HepG2 (cell line): ENCODE results near the gene CACNG8. TPM values are rescaled to one million over a fixed set of nuclear protein-coding genes. Genes with fewer than 3 reads are reported as not detected.
A peak's percentile ranks its signal among the peaks of the same experiment; 100 is the strongest.

Experiments used
- ATAC-seq: fragments of 200-7000 bp; cut with Tn5 transposase; 3 replicates; pipeline ENCODE4 v1.9.1; 2020; ENCODE audit warnings: mild to moderate bottlenecking, moderate library complexity
- Bru-seq: library from RNA; stranded (reverse); fragments of 400-500 nt; gene quantifications from one replicate; lab custom pipeline; 2021; lab: Mats Ljungman, UMichigan
- BruChase-seq, 2 experiments: library from RNA; stranded (reverse); fragments of 400-500 nt; gene quantifications; one replicate each; lab custom pipeline; 2021; lab: Mats Ljungman, UMichigan
- BruUV-seq: library from RNA; stranded (reverse); fragments of 400-500 nt; replicated peaks from 2 replicates; lab custom pipeline; 2021; lab: Mats Ljungman, UMichigan
- CTCF ChIA-PET: fragments of 300-600 bp; formaldehyde crosslinking; extraction: SDS; loops from one replicate; lab custom pipeline; 2021; ENCODE audit warnings: low total read pairs, inconsistent platforms, low intra/inter-chr PET ratio; lab: Yijun Ruan, JAX
- POLR2A ChIA-PET: fragments of 350-600 bp; sonication (Branson Sonifier 250); formaldehyde crosslinking; loops from one replicate; lab custom pipeline; 2020; ENCODE audit warnings: antibody characterized with exemption, inconsistent platforms; lab: Yijun Ruan, JAX
- DNase-seq: peaks from one replicate; pipeline ENCODE4 v3.0.0-alpha.2; 2015; ENCODE audit warnings: low spot score
- FAIRE-seq: peaks from 3 replicates; lab custom pipeline; 2011; peaks lifted over from hg19 to GRCh38; lab: Jason Lieb, UNC
- H2AFZ ChIP-seq: one replicate; pipeline ENCODE4 v1.6.1; 2011; ENCODE audit warnings: low read length, inconsistent platforms
- H3K27ac ChIP-seq: fragments of 300-600 bp; 3 replicates; pipeline ENCODE4 v1.8.0; 2011; ENCODE audit warnings: mixed run types, mild to moderate bottlenecking, mixed read lengths, low read length, inconsistent platforms; ENCODE audit not compliant: insufficient read depth; ENCODE audit errors: extremely low read length
- H3K27me3 ChIP-seq, 2 experiments: fragments of 200-600 bp in 1 of 2; 2 replicates in 1 of 2; 3 replicates in 1 of 2; pipeline versions ENCODE4 v1.6.0 to v1.8.0; 2011; ENCODE audit warnings: low read length in 2 of 2, mild to moderate bottlenecking in 2 of 2, moderate library complexity in 2 of 2, inconsistent platforms in 1 of 2; ENCODE audit not compliant: insufficient read depth in 2 of 2, control insufficient read depth in 1 of 2
- H3K36me3 ChIP-seq, 2 experiments: fragments of 200-600 bp in 1 of 2; replicated peaks in 1 of 2; 2 replicates in 1 of 2; 3 replicates in 1 of 2; pipeline versions ENCODE4 v1.5.1 to v1.8.0; 2011; ENCODE audit warnings: low read length in 2 of 2, inconsistent platforms in 1 of 2; ENCODE audit not compliant: insufficient read depth in 2 of 2, control insufficient read depth in 1 of 2
- H3K4me1 ChIP-seq: 2 replicates; pipeline ENCODE4 v1.5.1; 2012; ENCODE audit warnings: low read length, inconsistent platforms; ENCODE audit not compliant: insufficient read depth
- H3K4me2 ChIP-seq: 2 replicates; pipeline ENCODE4 v1.6.0; 2011; ENCODE audit warnings: low read depth, low read length, inconsistent platforms
- H3K4me3 ChIP-seq, 3 experiments: fragments of 200-600 bp in 1 of 3; sonication (generic), shearing (Covaris generic) in 1 of 3; replicated peaks in 1 of 3; 2 replicates each; pipeline ENCODE4 v1.5.1; 2011 to 2016; ENCODE audit warnings: low read length in 3 of 3, inconsistent platforms in 2 of 3, low read depth in 2 of 3, mild to moderate bottlenecking in 2 of 3, control low read depth in 1 of 3, mixed read lengths in 1 of 3; ENCODE audit not compliant: insufficient read depth in 1 of 3
- H3K79me2 ChIP-seq: one replicate; pipeline ENCODE4 v1.6.1; 2011; ENCODE audit warnings: low read length, inconsistent platforms; ENCODE audit not compliant: insufficient read depth
- H3K9ac ChIP-seq: 2 replicates; pipeline ENCODE4 v1.6.0; 2011; ENCODE audit warnings: mild to moderate bottlenecking, low read depth, low read length, inconsistent platforms; ENCODE audit not compliant: insufficient read depth
- H3K9me3 ChIP-seq: 2 replicates; pipeline ENCODE4 v1.5.1; 2012; ENCODE audit warnings: mild to moderate bottlenecking, low read length
- H4K20me1 ChIP-seq: 2 replicates; pipeline ENCODE4 v1.6.0; 2011; ENCODE audit warnings: inconsistent platforms, mild to moderate bottlenecking, low read length, moderate library complexity; ENCODE audit not compliant: insufficient read depth
- BCL6 ChIP-seq: IDR thresholded peaks from 2 replicates; pipeline ENCODE4 v1.6.1; 2016; ENCODE audit warnings: missing genetic modification reagents, missing compliant biosample characterization
- KMT2B ChIP-seq: IDR thresholded peaks from 2 replicates; pipeline ENCODE4 v1.6.1; 2016; ENCODE audit warnings: missing genetic modification reagents, missing compliant biosample characterization
- PHF5A ChIP-seq: IDR thresholded peaks from one replicate; pipeline ENCODE4 v1.6.1; 2018; ENCODE audit warnings: low read depth, missing genetic modification reagents; ENCODE audit not compliant: unreplicated experiment
- PRMT3 ChIP-seq: sonication (generic); formaldehyde crosslinking; IDR thresholded peaks from 2 replicates; pipeline ENCODE4 v1.8.1; 2022; ENCODE audit warnings: low read depth, mild to moderate bottlenecking, moderate library complexity, missing genetic modification reagents, borderline replicate concordance
- SMARCC2 ChIP-seq: fragments of 450-650 bp; IDR thresholded peaks from 2 replicates; pipeline ENCODE4 v1.6.1; 2017; ENCODE audit warnings: antibody characterized with exemption, mild to moderate bottlenecking
- SP5 ChIP-seq: IDR thresholded peaks from 2 replicates; pipeline ENCODE4 v1.6.1; 2016; ENCODE audit warnings: low read depth, borderline replicate concordance
- SRSF9 ChIP-seq: fragments of 200-400 bp; formaldehyde crosslinking; IDR thresholded peaks from 2 replicates; pipeline ENCODE4 v1.6.1; 2018; ENCODE audit warnings: borderline replicate concordance, mild to moderate bottlenecking, low read depth, low read length; ENCODE audit not compliant: insufficient read depth, poor library complexity, severe bottlenecking
- TAF1 ChIP-seq: sonication (generic); formaldehyde crosslinking; IDR thresholded peaks from 2 replicates; pipeline ENCODE4 v1.4.0; 2020; ENCODE audit warnings: missing genetic modification reagents
- ZNF160 ChIP-seq: sonication (generic); formaldehyde crosslinking; IDR thresholded peaks from 2 replicates; pipeline ENCODE4 v1.8.0; 2022; ENCODE audit warnings: mild to moderate bottlenecking, inconsistent platforms, missing genetic modification reagents
- ZNF607 ChIP-seq: sonication (generic); formaldehyde crosslinking; IDR thresholded peaks from 2 replicates; pipeline ENCODE4 v1.5.1; 2020; ENCODE audit warnings: missing genetic modification reagents, mild to moderate bottlenecking, borderline replicate concordance
- ZNF775 ChIP-seq: sonication (generic); formaldehyde crosslinking; IDR thresholded peaks from 2 replicates; pipeline ENCODE4 v1.4.0; 2020; ENCODE audit warnings: missing genetic modification reagents, mild to moderate bottlenecking, moderate library complexity, borderline replicate concordance
- ZNF781 ChIP-seq: sonication (generic); formaldehyde crosslinking; IDR thresholded peaks from 2 replicates; pipeline ENCODE4 v1.5.1; 2020; ENCODE audit warnings: borderline replicate concordance, mild to moderate bottlenecking, missing genetic modification reagents; ENCODE audit errors: not compliant biosample characterization
- ZNF839 ChIP-seq: sonication (generic); formaldehyde crosslinking; IDR thresholded peaks from 2 replicates; pipeline ENCODE4 v1.4.0; 2020; ENCODE audit warnings: missing genetic modification reagents, mild to moderate bottlenecking, borderline replicate concordance
- WGBS: methylation state at CpG from one replicate; pipeline ENCODE4 v1.1.6; 2017; ENCODE audit warnings: low lambda C conversion rate; 5-methylcytosine and 5-hydroxymethylcytosine counted together
- in situ Hi-C: cut with HindIII; loops from 2 replicates; pipeline ENCODE4 v1.10.0; 2017; ENCODE audit warnings: low pct_unique_long_range_greater_than_20kb; ENCODE audit not compliant: extremely low pct_ligation_motif_present
- intact Hi-C: fragments of 100-400 bp; cut with micrococcal nuclease; formaldehyde crosslinking; loops from one replicate; pipeline ENCODE4 v1.10.0; 2022; ENCODE audit not compliant: unreplicated experiment
- long read RNA-seq, 2 experiments: library from RNA in 1 of 2; library from polyadenylated mRNA in 1 of 2; stranded (forward) in 1 of 2; unstranded in 1 of 2; transcript quantifications; one replicate each; pipeline ENCODE4 v2.0.0, GENCODE V29; 2019 to 2022
- polyA minus RNA-seq, 3 experiments: library from RNA; depleted of rRNA, polyadenylated mRNA; stranded (reverse); fragments of >200 nt; gene quantifications; 2 replicates each; pipeline ENCODE4 v1.2.3, GENCODE V29; 2011; ENCODE audit warnings: low replicate concordance in 1 of 3
- polyA plus RNA-seq, 8 experiments: library from polyadenylated mRNA; depleted of rRNA in 3 of 8; stranded (reverse) in 7 of 8; unstranded in 1 of 8; fragments of >200 nt; fragmentation: Illumina TruSeq in 4 of 8; extraction: Trizol in 4 of 8; gene quantifications; 2 replicates each; pipeline versions ENCODE4 v1.2.1 to v1.2.3, GENCODE V29; 2011 to 2016; ENCODE audit warnings: low read depth in 4 of 8, missing spikeins in 1 of 8, mixed read lengths in 1 of 8; ENCODE audit not compliant: insufficient read depth in 1 of 8
- total RNA-seq, 5 experiments: library from RNA; depleted of rRNA; stranded (reverse); fragments of >200 nt; fragmentation: Illumina TruSeq; extraction: Trizol; gene quantifications; 2 replicates each; pipeline ENCODE4 v1.2.3, GENCODE V29; 2016; ENCODE audit warnings: low read depth in 1 of 5
- TF ChIP-seq, protein P1 (sequence below): sonication (generic); formaldehyde crosslinking; IDR thresholded peaks from 2 replicates; pipeline ENCODE4 v1.8.0; 2022; ENCODE audit warnings: missing genetic modification reagents, mild to moderate bottlenecking, borderline replicate concordance

The CACNG8 gene
- total RNA-seq (2016; rRNA removed; fragmentation: Illumina TruSeq; extraction: Trizol) (not detected in 2 replicates), polyA plus RNA-seq (2011; rRNA removed) (not detected in 2 replicates), polyA minus RNA-seq (2011; rRNA and poly(A)+ RNA removed; ENCODE audit: low replicate concordance) (0.09 TPM in 1 of 2 replicates, not detected in the other), Bru-seq, nascent RNA (percentile 10 among the genes with signal in this experiment), BruChase-seq, experiment 1, labeled RNA remaining after a 6-hour chase (percentile 11 among the genes with signal in this experiment), BruChase-seq, experiment 2, labeled RNA remaining after a 2-hour chase (percentile 11 among the genes with signal in this experiment)
- not detected in 2 replicates for total RNA-seq (2016; cell fraction: cytosol; rRNA removed; fragmentation: Illumina TruSeq; extraction: Trizol; ENCODE audit: low read depth)
- total RNA-seq (2016; cell fraction: insoluble cytoplasmic fraction; rRNA removed; fragmentation: Illumina TruSeq; extraction: Trizol): not detected in 2 replicates
- total RNA-seq (2016; cell fraction: membrane; rRNA removed; fragmentation: Illumina TruSeq; extraction: Trizol): not detected in 2 replicates
- not detected in 2 replicates for total RNA-seq (2016; cell fraction: nucleus; rRNA removed; fragmentation: Illumina TruSeq; extraction: Trizol)
- not detected in 2 replicates for polyA plus RNA-seq (2011; cell fraction: cytosol; rRNA removed)
- polyA plus RNA-seq (2011; cell fraction: nucleus; rRNA removed): not detected in 2 replicates
- polyA plus RNA-seq (2012): not detected in 2 replicates
- polyA plus RNA-seq (2016; cell fraction: cytosol; fragmentation: Illumina TruSeq; extraction: Trizol; ENCODE audit: low read depth): not detected in 2 replicates
- not detected in 2 replicates for polyA plus RNA-seq (2016; cell fraction: insoluble cytoplasmic fraction; fragmentation: Illumina TruSeq; extraction: Trizol; ENCODE audit: low read depth)
- polyA plus RNA-seq (2016; cell fraction: membrane; fragmentation: Illumina TruSeq; extraction: Trizol; ENCODE audit: low read depth): not detected in 2 replicates
- polyA plus RNA-seq (2016; cell fraction: nucleus; fragmentation: Illumina TruSeq; extraction: Trizol; ENCODE audit: insufficient read depth, low read depth): not detected in 2 replicates
- polyA minus RNA-seq (2011; cell fraction: cytosol; rRNA and poly(A)+ RNA removed): not detected in 2 replicates
- polyA minus RNA-seq (2011; cell fraction: nucleus; rRNA and poly(A)+ RNA removed): not detected in 2 replicates
- long read RNA-seq, experiment 1: 0 reads
- long read RNA-seq, experiment 2: 0 reads

DNA sequence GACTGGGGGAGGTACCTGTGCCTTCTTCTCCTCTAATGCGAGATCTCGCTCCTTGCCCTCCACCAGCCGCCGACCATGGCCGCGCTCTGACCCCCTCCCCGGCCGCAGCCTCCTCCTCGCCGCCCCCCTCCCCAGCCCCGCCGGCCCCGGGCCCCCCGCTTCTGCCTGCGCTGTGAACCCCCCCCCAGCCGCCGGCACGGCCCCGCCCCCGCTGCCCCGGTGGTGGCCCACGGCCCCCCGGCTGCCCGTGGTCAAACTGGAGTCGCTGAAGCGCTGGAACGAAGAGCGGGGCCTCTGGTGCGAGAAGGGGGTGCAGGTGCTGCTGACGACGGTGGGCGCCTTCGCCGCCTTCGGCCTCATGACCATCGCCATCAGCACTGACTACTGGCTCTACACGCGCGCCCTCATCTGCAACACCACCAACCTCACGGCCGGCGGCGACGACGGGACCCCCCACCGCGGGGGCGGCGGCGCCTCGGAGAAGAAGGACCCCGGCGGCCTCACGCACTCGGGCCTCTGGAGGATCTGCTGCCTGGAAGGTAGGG lies at the start of gene CACNG8:
Gene CACNG8, plus strand, starts transcription at position 51 of the 545 bp plus-strand sequence.
- no TSS peak for BruUV-seq
- H3K4me2 ChIP-seq: no peak within 1 kb of the TSS
- DNase-seq (no peak), FAIRE-seq (no peak), ATAC-seq (no peak)
- H3K36me3 ChIP-seq: no peaks in the 10 kb centered on the region
- no peak within 1 kb of the TSS for H3K4me3 ChIP-seq
- no peak within 1 kb of the TSS for H2AFZ ChIP-seq
- 43% methylated on average over 23 of the region's 55 CpGs for WGBS
- no peaks in the 10 kb centered on the region for H3K9me3 ChIP-seq
- H3K27me3 ChIP-seq: peaks cover 13 to 40% of the 10 kb centered on the region in 2 experiments; a peak in 4 of 5 replicates
- intact Hi-C loops: no loop called here
- H3K4me1 ChIP-seq: no peaks in the 10 kb centered on the region
- TF ChIP-seq ZNF160 (CRISPR knock-in tag) (no peak), ZNF775 (CRISPR knock-in tag) (no peak), SMARCC2 (no peak), KMT2B (CRISPR knock-in tag) (no peak), PRMT3 (CRISPR knock-in tag) (no peak), ZNF607 (CRISPR knock-in tag) (no peak), BCL6 (CRISPR knock-in tag) (no peak), ZNF839 (CRISPR knock-in tag) (no peak), TAF1 (CRISPR knock-in tag) (no peak), SP5 (CRISPR knock-in tag) (no peak), PHF5A (CRISPR knock-in tag) (no peak), SRSF9 (no peak), ZNF781 (CRISPR knock-in tag) (no peak)
- TF ChIP-seq, protein P1, sequence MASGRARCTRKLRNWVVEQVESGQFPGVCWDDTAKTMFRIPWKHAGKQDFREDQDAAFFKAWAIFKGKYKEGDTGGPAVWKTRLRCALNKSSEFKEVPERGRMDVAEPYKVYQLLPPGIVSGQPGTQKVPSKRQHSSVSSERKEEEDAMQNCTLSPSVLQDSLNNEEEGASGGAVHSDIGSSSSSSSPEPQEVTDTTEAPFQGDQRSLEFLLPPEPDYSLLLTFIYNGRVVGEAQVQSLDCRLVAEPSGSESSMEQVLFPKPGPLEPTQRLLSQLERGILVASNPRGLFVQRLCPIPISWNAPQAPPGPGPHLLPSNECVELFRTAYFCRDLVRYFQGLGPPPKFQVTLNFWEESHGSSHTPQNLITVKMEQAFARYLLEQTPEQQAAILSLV (CRISPR knock-in tag): no peak
- in situ Hi-C loops: no loop called here
- H3K27ac ChIP-seq: no peak within 1 kb of the TSS
- ChIA-PET CTCF (no interaction called here), POLR2A (no interaction called here)
- no peak within 1 kb of the TSS for H3K9ac ChIP-seq
- H4K20me1 ChIP-seq: no peaks in the 10 kb centered on the region
- H3K79me2 ChIP-seq: no peaks in the 10 kb centered on the region
